HG03442 (cell line): Measurements from ENCODE around the gene INHBE.
A peak's percentile ranks its signal among the peaks of the same experiment; 100 is the strongest.
"Not testable (repeated sequence)": the region's sequence is repeated elsewhere in the genome, so short reads cannot be mapped to it uniquely, and the experiment has no call there.

Source experiments
- ATAC-seq: cut with Tn5 transposase; IDR thresholded peaks from one replicate; pipeline ENCODE4 v1.9.1; 2021; ENCODE audit warnings: mild to moderate bottlenecking, moderate library complexity; ENCODE audit not compliant: unreplicated experiment

INHBE gene

GRCh38 chr12:57454566-57455373 lies at the start of gene INHBE:
Gene INHBE (plus strand): TSS chr12:57455307. CDS start chr12:57455537, 230 bp downstream.
- no peak for ATAC-seq

DNA sequence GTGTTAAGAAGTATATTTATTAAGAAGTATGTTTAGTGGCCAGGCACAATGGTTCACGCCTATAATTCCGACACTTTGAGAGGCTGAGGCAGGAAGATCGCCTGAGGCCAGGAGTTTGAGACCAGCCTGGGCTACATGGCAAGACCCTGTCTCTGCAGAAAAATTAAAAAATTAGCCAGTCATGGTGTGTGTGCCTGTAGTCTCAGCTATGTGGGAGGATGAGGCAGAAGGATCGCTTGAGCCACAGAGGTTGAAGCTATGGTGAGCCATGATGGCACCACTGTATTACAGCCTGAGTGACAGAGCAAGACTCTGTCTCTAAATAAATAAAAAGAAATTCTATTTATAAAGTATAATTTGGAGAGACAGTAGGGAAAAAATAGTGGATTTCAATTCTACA lies 44.6 kb upstream of the INHBE start:
- ATAC-seq, result no peak

GRCh38 chr12:57414160-57414559 lies 40.9 kb upstream of the INHBE start:
- ATAC-seq, result not testable (repeated sequence)

DNA sequence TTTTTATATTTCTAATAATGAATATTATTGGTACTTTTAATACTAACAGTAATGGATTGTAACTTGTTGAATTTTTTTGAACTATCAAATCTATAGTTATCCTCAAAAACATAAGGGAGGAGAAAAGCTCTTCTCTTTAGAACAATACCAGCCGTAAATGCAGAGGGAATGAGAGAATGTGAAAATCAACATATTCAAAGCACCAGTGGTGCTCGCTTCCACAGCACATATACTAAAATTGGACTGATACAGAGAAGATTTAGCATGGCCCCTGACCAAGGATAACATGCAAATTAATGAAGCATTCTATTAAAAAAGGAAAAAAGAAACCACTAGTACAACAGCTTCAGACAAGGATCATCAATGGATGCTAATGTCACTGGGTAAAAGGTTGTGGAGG lies 40.0 kb upstream of the INHBE start:
- ATAC-seq, result no peak

GRCh38 chr12:57416039-57416996 lies 38.8 kb upstream of the INHBE start:
- ATAC-seq, result no peak

GRCh38 chr12:57418255-57418654 lies 36.9 kb upstream of the INHBE start:
- ATAC-seq, result no peak

- no peak for ATAC-seq
These were observed 35.6 kb upstream of the INHBE start for GRCh38 chr12:57419495-57419894.

GRCh38 chr12:57420482-57420881 lies 34.6 kb upstream of the INHBE start:
- no peak for ATAC-seq

DNA sequence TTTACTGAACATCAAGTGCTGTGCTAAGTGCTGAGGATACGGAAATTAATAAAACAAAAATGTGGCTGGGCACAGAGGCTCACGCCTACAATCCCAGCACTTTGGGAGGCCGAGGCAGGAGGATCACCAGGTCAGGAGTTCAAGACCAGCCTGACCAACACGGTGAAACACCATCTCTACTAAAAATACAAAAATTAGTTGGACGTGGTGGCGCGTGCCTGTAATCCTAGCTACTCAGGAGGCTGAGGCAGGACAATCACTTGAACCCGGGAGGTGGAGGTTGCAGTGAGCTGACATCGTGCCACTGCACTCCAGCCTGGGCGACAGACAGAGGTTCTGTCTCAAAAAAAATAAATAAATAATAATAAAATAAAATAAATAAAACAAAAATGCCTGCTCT lies 28.2 kb upstream of the INHBE start:
- ATAC-seq, result not testable (repeated sequence)

DNA sequence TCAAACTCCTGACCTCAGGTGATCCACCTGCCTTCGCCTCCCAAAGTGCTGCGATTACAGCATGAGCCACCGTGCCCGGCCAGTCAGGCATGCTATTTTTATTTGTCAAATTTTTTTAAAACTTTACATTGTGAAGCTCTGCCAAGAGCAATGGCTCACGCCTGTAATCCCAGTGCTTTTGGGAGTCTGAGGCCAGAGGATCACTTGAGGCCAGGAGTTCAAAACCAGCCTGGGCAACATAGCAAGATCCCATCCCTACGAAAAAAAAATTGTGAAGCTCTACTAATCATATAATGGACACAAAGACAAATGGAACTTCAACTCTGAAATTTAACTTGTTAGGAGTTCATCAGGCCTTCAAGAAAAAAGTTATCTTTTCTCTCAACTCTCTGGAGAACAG lies 26.1 kb upstream of the INHBE start:
- ATAC-seq, result no peak

- ATAC-seq, result no peak
These were observed 25.5 kb upstream of the INHBE start for GRCh38 chr12:57429473-57430111.

- peak; percentile 52 for ATAC-seq
These were observed 24.8 kb upstream of the INHBE start for GRCh38 chr12:57430112-57430930.

DNA sequence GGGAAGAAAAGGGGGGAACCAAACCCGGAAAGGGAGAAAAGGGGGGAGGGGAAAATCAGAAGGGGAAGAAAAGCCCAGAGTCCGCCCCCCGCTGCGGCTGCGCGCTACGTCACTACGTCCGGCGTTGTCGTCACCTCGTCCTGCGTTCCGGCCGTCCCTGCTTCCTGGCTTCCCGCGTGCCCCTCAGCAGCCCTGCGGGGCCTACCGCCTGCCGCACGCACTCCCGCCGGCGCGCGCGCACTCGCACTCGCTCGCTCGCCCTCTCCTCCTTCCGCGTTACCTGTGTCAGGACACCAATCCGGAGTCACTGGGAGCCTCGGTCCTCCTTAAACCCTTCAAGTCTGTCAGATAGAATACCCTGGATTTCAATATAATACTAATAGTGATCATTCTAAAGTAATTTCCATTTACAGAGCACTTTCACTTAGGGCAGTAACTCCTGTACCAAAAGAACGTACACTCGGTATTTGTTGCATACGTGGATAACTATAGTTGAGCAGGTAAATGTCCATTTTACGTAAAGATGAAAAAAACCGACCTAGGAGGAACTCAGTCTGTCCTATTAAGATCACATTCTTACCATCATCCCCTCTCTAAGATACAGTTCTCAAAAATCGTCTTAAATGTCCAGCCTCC lies 24.1 kb upstream of the INHBE start, which contains the start of gene R3HDM2:
TSS of gene R3HDM2 (minus strand) at position 113 of the 636 bp plus-strand sequence. CDS start 120,615 bp downstream, outside the sequence.
- peak; percentile 89 for ATAC-seq

DNA sequence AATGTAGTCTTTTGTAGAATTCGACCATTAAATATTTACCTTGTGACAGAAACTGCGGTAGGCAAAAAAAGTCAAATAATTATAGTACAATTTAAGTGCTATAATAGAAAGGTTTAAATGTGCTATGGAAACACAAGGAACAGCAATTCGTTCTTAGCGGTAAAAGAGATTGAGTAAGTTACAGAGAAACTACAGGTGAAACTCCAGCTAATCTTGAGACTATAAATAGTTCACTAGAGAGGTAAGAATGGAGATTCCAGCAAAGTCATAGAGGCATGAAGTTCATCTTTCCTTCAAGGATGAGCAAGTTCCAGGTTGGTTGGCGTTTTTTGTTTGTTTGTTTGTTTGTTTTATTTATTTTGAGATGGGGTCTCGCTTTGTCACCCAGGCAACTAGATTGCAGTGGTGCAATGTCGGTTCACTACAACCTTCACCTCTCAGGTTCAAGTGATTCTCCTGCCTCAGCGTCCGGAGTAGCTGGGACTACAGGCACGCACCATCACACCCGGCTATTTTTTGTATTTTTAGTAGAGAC lies 23.4 kb upstream of the INHBE start:
- ATAC-seq, result no peak

DNA sequence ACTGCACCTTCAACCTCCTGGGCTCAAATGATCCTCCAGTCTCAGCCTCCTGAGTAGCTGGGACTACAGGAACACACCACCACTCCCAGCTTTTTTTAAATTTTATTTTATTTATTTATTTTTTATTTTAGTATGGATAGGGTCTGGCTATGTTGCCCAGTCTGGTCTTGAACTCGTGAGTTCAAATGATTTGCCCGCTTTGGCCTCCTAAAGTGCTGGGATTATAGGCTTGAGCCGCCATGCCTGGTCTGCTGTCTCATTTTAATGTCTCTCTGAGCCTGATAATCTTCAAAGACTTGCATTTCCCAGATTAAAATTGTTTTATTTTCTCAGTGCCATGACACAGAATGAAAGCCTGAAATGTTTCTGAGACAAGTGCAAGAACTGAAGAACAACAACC lies 21.7 kb upstream of the INHBE start:
- no peak for ATAC-seq

- no peak for ATAC-seq
These were observed 20.4 kb upstream of the INHBE start, which contains the start of gene INHBC for GRCh38 chr12:57434517-57435223. Gene INHBC (plus strand): TSS chr12:57434784. CDS start chr12:57434887, 103 bp downstream.

- ATAC-seq, result no peak
These were observed 19.8 kb upstream of the INHBE start for GRCh38 chr12:57435293-57435692.

- ATAC-seq, result no peak
These were observed 16.7 kb upstream of the INHBE start for GRCh38 chr12:57438400-57438799.

DNA sequence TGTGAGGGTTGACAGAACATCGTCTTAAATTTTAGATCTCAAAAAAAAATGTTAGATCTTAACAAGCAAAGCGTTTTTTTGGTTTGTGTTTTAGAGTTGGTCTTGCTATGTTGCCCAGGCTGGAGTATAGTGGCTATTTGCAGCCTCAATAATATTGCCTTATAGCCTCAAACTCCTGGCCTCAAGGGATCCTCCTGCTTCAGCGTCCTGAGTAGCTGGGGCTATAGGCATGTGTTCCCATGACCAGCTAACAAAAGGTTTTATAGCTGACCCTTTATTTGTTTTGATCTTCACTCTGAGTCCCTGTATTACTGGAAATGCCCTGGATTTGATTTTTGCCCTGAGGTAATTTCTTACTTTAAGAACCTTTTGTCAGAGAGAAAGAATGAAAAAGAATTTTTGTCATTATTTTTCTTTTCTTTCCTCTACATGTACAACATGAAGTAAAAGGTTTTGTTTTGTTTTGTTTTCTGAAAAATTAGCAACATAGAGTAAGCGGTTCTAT lies 15.3 kb upstream of the INHBE start:
- ATAC-seq, result no peak
